ELF-1 (cell line): ENCODE results near the gene SMIM30.
A peak's percentile ranks its signal among the peaks of the same experiment; 100 is the strongest.
"Not testable (repeated sequence)": the region's sequence is repeated elsewhere in the genome, so short reads cannot be mapped to it uniquely, and the experiment has no call there.

Source experiments
- DNase-seq: peaks from one replicate; pipeline ENCODE4 v3.0.0-alpha.2; 2016; ENCODE audit warnings: low read depth, low spot score

SMIM30 gene, protein sequence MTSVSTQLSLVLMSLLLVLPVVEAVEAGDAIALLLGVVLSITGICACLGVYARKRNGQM

GRCh38 chr7:113118074-113118959 lies at the start of gene SMIM30:
TSS of gene SMIM30 (minus strand) at chr7:113118554. CDS start at chr7:113117578, 976 bp downstream.
- peak; percentile 92 for DNase-seq

GRCh38 chr7:113166176-113166575 lies 47.8 kb upstream of the SMIM30 start:
- DNase-seq, result not testable (repeated sequence)

- no peak for DNase-seq
Observed at GRCh38 chr7:113161050-113161449, 42.7 kb upstream of the SMIM30 start.

DNA sequence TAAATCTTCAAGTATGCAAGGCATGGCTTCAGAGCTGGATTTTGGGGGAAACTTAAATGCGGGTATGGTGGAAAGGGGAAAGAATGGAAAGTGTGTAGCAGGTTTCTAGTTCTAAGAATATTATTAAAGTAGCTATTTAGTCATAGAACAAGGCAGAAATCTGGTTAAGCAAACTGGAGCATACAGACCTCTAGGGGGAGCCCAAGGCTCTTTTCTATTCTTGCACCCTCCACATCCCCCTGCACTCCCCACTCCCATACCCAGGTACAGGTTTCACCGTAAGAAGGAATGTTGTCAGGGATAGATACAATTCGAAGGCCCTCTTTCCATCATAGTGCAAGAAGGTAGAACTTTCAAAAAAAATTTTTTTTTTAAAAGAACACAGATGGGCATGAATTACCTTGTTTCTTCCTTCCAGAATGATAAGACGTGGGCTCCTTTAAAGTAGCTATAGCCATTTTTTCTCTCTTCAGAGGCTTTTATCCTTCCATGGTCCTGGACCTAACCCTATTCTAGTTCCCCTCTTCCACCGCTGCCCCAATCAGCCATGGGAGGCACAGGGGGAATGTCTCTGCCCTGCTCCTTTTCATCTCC lies 41.5 kb upstream of the SMIM30 start:
- peak; percentile 65 for DNase-seq

GRCh38 chr7:113158756-113159155 lies 40.4 kb upstream of the SMIM30 start:
- DNase-seq, result no peak

DNA sequence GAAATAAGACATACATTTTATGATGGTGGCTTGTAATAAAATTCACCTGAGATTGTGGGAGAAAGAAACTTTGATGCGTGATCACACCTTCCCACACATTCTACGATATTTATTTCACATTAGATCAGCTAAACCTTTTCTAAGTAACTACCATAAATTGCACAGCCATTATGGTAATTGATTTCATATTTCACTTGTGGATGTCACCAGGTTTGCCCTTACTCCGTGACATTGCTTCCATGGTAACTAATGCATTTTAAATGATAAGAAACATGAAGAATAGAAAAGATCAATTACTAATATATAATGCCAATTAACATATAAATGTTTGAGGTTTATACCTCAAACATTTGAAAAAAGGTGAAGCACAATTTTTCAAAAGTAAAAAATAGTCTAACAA lies 35.8 kb upstream of the SMIM30 start:
- no peak for DNase-seq

DNA sequence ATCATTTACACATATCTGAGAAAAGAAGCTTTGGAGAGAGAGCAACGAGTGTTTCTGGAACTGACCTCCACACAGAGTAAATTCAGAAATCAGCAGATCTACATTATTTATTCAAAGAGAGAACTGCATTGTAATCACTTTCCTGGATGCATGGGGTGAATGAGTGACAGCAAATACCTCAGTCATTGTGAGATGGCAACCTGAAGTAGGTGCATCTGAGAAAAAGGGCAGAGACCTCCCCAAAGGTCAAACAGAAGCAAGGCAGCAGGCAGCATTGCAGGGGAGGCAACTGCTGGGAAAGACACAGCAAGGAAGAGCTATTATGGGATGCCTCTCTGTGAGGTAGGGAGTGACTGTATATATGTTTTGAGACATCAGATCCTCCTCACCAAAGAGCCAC lies 26.5 kb upstream of the SMIM30 start:
- DNase-seq, result peak; percentile 23

GRCh38 chr7:113143486-113144257 lies 25.3 kb upstream of the SMIM30 start:
- no peak for DNase-seq

GRCh38 chr7:113142385-113143119 lies 24.2 kb upstream of the SMIM30 start:
- no peak for DNase-seq

DNA sequence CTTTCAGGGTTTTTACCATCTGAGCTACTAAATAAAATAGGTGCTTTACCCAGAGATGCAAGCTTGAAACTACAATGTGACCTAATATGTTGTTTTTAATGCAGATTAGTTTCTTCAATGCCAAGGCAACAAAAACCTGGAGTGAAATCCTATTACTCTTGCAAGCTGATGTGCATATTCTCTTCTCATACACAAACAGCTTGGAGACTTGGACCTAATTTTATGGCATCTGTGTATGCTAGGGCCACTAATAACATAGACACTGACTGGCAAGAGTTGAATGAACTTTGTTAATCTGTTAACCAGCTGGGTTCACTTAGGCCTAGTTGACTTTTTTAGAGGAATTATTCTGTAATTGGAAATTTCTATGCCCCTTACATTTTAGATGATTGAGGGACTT lies 23.4 kb upstream of the SMIM30 start:
- no peak for DNase-seq

GRCh38 chr7:113140956-113141355 lies 22.6 kb upstream of the SMIM30 start:
- DNase-seq, result no peak

DNA sequence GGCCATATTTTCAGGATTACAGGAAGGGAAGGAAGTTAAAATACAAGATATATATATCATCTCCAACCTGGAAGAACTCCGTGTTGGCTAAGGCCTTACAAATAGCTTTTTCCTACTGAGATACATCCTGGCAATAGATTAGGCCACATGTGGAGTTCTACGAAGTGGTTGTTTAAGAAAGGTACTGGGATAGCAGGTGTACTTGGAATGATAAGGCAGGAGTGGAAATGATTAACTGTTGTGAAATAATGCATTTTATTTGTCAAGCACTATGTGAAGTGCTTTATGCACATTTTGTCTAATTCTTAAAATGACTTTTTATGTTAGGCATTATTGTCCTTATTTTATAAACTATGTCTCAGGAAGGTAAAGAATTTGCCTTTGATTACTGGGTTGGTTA lies 18.9 kb upstream of the SMIM30 start:
- DNase-seq, result no peak

GRCh38 chr7:113134025-113134424 lies 15.7 kb upstream of the SMIM30 start:
- no peak for DNase-seq

DNA sequence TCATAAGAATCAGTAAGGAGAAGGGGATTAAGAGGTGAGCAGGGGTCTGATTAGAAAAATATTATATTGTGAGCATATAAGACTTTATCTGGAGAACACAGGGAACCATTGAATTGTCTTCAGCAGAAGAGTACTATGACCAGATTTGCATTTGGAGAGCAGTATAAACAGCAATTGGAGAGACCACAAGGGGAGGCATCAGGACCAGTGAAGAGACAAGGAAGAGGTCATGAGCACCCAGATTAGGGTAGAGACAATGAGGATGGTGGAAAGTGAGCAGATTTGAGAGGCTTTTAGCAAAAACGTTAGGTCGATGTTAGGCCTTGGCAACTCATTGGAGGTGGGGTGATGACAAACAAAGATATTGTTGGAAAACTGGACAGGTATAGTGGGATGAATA lies 13.0 kb upstream of the SMIM30 start:
- DNase-seq, result no peak

GRCh38 chr7:113128031-113128430 lies 9.7 kb upstream of the SMIM30 start:
- DNase-seq, result no peak

- DNase-seq, result no peak
Observed at GRCh38 chr7:113125728-113126127, 7.4 kb upstream of the SMIM30 start.

- DNase-seq, result no peak
Observed at GRCh38 chr7:113122744-113123143, 4.4 kb upstream of the SMIM30 start.

GRCh38 chr7:113120647-113121046 lies 2.3 kb upstream of the SMIM30 start:
- no peak for DNase-seq

DNA sequence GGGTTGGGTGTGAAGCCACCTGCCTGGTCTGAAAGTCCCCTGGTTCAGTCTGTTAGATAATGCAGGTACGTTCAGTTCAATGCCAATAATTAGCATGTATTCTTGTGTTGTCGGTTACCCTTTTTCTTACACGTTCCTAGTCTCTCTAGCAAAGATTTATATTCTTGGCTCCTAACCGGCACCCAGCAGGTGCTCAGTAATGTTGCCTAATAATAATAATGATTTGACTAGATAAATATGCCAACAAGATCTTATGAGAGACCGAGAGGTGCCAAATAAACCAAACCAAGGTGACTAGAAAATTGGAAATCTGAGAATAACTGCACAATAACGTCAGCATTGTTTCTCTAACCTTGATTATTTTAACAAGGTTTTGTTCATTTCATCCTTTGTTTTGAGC lies 1.1 kb upstream of the SMIM30 start:
- DNase-seq, result no peak

- DNase-seq, result peak; percentile 36
Observed at GRCh38 chr7:113117374-113117774, 980 bp downstream of the SMIM30 start.

GRCh38 chr7:113113912-113114311 lies 4.4 kb downstream of the SMIM30 start:
- DNase-seq, result peak; percentile 37

DNA sequence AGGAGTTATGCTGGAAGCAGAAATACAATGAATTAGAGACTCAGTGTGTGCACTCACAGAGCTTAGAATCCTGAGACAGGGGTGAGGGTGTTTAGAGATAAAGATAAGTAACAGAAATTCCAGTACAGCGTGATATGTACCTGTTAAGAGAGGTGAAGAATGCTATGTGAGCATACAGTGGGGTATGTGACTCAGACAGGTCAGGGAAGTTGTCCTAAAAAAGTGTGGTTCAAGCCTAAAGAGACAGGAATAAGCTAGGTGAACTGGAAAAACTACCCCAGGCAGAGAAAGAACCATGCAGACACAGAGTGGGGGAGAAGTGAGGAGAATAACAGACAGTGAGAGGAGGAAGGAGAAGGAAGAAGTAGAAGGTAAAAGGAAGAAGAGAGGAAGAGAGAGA lies 8.6 kb downstream of the SMIM30 start:
- peak; percentile 33 for DNase-seq
